Stomach smooth muscle (tissue), 2 donors: ENCODE data around the gene VARS2.

Experiments used
- H3K27ac ChIP-seq: one replicate; pipeline ENCODE4 v1.7.0; 2013; ENCODE audit warnings: mild to moderate bottlenecking, low read length, inconsistent platforms
- H3K27me3 ChIP-seq, 2 donors: one replicate each; pipeline ENCODE4 v1.7.0; 2013; ENCODE audit warnings: low read length in 2 of 2; ENCODE audit not compliant: insufficient read depth in 2 of 2, control insufficient read depth in 1 of 2
- H3K36me3 ChIP-seq, 2 donors: one replicate each; pipeline ENCODE4 v1.7.0; 2013; ENCODE audit warnings: low read length in 2 of 2; ENCODE audit not compliant: control insufficient read depth in 2 of 2, insufficient read depth in 2 of 2
- H3K4me1 ChIP-seq: one replicate; pipeline ENCODE4 v1.7.0; 2013; ENCODE audit warnings: low read length; ENCODE audit not compliant: control insufficient read depth, insufficient read depth
- H3K4me3 ChIP-seq, 2 donors: one replicate each; pipeline ENCODE4 v1.7.0; 2013; ENCODE audit warnings: low read length in 2 of 2
- H3K9ac ChIP-seq, 2 donors: one replicate each; pipeline ENCODE4 v1.7.0; 2013; ENCODE audit warnings: low read length in 2 of 2, mild to moderate bottlenecking in 1 of 2
- H3K9me3 ChIP-seq, 2 donors: one replicate each; pipeline ENCODE4 v1.7.0; 2013; ENCODE audit warnings: low read length in 2 of 2; ENCODE audit not compliant: control insufficient read depth in 2 of 2
- donor health status: healthy.
- donor health status: Pancreatic carcinoma.

Gene VARS2

GRCh38 chr6:30891816-30892538 is 22.1 kb upstream of the VARS2 start:
- Histone ChIP-seq H3K27ac (no peak overlapping the region), H3K4me3 (no peak overlapping the region), H3K9ac (no peak overlapping the region), H3K36me3 (peaks cover 49 to 52% of the 10 kb centered on the region in 2 donors), H3K9me3 (no peaks in the 10 kb centered on the region), H3K4me1 (peaks cover 15% of the 10 kb centered on the region), H3K27me3 (no peaks in the 10 kb centered on the region)

GRCh38 chr6:30893001-30893591 is 20.9 kb upstream of the VARS2 start:
- H3K27me3 ChIP-seq = no peaks in the 10 kb centered on the region
- peaks cover 14% of the 10 kb centered on the region for H3K4me1 ChIP-seq
- no peak overlapping the region for H3K9ac ChIP-seq
- H3K27ac ChIP-seq = no peak overlapping the region
- H3K36me3 ChIP-seq = peaks cover 58 to 63% of the 10 kb centered on the region in 2 donors
- no peaks in the 10 kb centered on the region for H3K9me3 ChIP-seq
- H3K4me3 ChIP-seq = no peak overlapping the region

- Histone ChIP-seq H3K27ac (no peak overlapping the region), H3K9ac (no peak overlapping the region), H3K36me3 (peaks cover 62 to 68% of the 10 kb centered on the region in 2 donors)
Measured at GRCh38 chr6:30893666-30894065, 20.4 kb upstream of the VARS2 start.

GRCh38 chr6:30894381-30894780 is 19.7 kb upstream of the VARS2 start:
- peaks cover 68 to 74% of the 10 kb centered on the region in 2 donors for H3K36me3 ChIP-seq
- H3K27me3 ChIP-seq = no peaks in the 10 kb centered on the region
- no peak overlapping the region for H3K27ac ChIP-seq
- no peak overlapping the region for H3K4me3 ChIP-seq
- H3K9ac ChIP-seq = no peak overlapping the region
- no peaks in the 10 kb centered on the region for H3K9me3 ChIP-seq
- H3K4me1 ChIP-seq = peaks cover 14% of the 10 kb centered on the region

More at GRCh38 chr6:30893666-30894065, 20.4 kb upstream of the VARS2 start:
- Histone ChIP-seq H3K4me3 (no peak overlapping the region), H3K27me3 (no peaks in the 10 kb centered on the region), H3K9me3 (no peaks in the 10 kb centered on the region), H3K4me1 (peaks cover 14% of the 10 kb centered on the region)

GRCh38 chr6:30894935-30895334 is 19.1 kb upstream of the VARS2 start:
- H3K4me1 ChIP-seq = peaks cover 11% of the 10 kb centered on the region
- no peaks in the 10 kb centered on the region for H3K9me3 ChIP-seq
- H3K4me3 ChIP-seq = no peak overlapping the region
- no peak overlapping the region for H3K9ac ChIP-seq
- H3K36me3 ChIP-seq = peaks cover 69 to 71% of the 10 kb centered on the region in 2 donors
- peak overlapping the region; percentile 6 for H3K27ac ChIP-seq
- no peaks in the 10 kb centered on the region for H3K27me3 ChIP-seq

- peaks cover 70 to 71% of the 10 kb centered on the region in 2 donors for H3K36me3 ChIP-seq
- H3K9me3 ChIP-seq = no peaks in the 10 kb centered on the region
- no peak overlapping the region for H3K4me3 ChIP-seq
- peak overlapping the region; percentile 6 for H3K27ac ChIP-seq
- H3K27me3 ChIP-seq = no peaks in the 10 kb centered on the region
- H3K4me1 ChIP-seq = peaks cover 7% of the 10 kb centered on the region
- H3K9ac ChIP-seq = no peak overlapping the region
Measured at GRCh38 chr6:30895343-30895742, 18.7 kb upstream of the VARS2 start.

- Histone ChIP-seq H3K36me3 (peaks cover 64 to 71% of the 10 kb centered on the region in 2 donors), H3K27ac (no peak overlapping the region)
Measured at GRCh38 chr6:30896541-30896940, 17.5 kb upstream of the VARS2 start.

GRCh38 chr6:30897882-30898281 is 16.2 kb upstream of the VARS2 start:
- Histone ChIP-seq H3K9me3 (no peaks in the 10 kb centered on the region), H3K9ac (no peak overlapping the region), H3K4me3 (no peak overlapping the region), H3K4me1 (no peaks in the 10 kb centered on the region), H3K27me3 (no peaks in the 10 kb centered on the region), H3K36me3 (peaks cover 59 to 63% of the 10 kb centered on the region in 2 donors), H3K27ac (no peak overlapping the region)

More at GRCh38 chr6:30896541-30896940, 17.5 kb upstream of the VARS2 start:
- Histone ChIP-seq H3K9ac (no peak overlapping the region), H3K9me3 (no peaks in the 10 kb centered on the region), H3K4me3 (no peak overlapping the region), H3K4me1 (no peaks in the 10 kb centered on the region), H3K27me3 (no peaks in the 10 kb centered on the region)

GRCh38 chr6:30898750-30899360 is 15.2 kb upstream of the VARS2 start:
- no peaks in the 10 kb centered on the region for H3K9me3 ChIP-seq
- peaks cover 50 to 54% of the 10 kb centered on the region in 2 donors for H3K36me3 ChIP-seq
- H3K27me3 ChIP-seq = no peaks in the 10 kb centered on the region
- no peaks in the 10 kb centered on the region for H3K4me1 ChIP-seq
- no peak overlapping the region for H3K9ac ChIP-seq
- H3K27ac ChIP-seq = no peak overlapping the region
- H3K4me3 ChIP-seq = no peak overlapping the region

GRCh38 chr6:30900863-30901417 is 13.1 kb upstream of the VARS2 start:
- H3K27me3 ChIP-seq = no peaks in the 10 kb centered on the region
- no peak overlapping the region for H3K9ac ChIP-seq
- H3K9me3 ChIP-seq = no peaks in the 10 kb centered on the region
- no peaks in the 10 kb centered on the region for H3K4me1 ChIP-seq
- peaks cover 32 to 36% of the 10 kb centered on the region in 2 donors for H3K36me3 ChIP-seq
- H3K4me3 ChIP-seq = no peak overlapping the region
- H3K27ac ChIP-seq = no peak overlapping the region
